BJ (cell line): ENCODE measurements around the gene SSH3. TPM values are rescaled to one million over a fixed set of nuclear protein-coding genes. Genes with fewer than 3 reads are reported as not detected.

Experiments
- CTCF ChIA-PET: fragments of 350-600 bp; formaldehyde crosslinking; extraction: SDS; loops from one replicate; lab custom pipeline; 2021; ENCODE audit warnings: antibody characterized with exemption, inconsistent platforms; lab: Yijun Ruan, JAX
- POLR2A ChIA-PET: fragments of 300-600 bp; sonication (Branson Sonifier 250); formaldehyde crosslinking; extraction: SDS; loops from one replicate; lab custom pipeline; 2021; ENCODE audit warnings: antibody characterized with exemption; lab: Charles Lee
- DNase-seq: peaks from one replicate; pipeline ENCODE4 v3.0.0-alpha.2; 2011; ENCODE audit warnings: low read depth
- H3K27me3 ChIP-seq: 2 replicates; pipeline ENCODE4 v1.6.0; 2011; ENCODE audit warnings: low read length; ENCODE audit not compliant: control insufficient read depth, insufficient read depth
- H3K36me3 ChIP-seq: 2 replicates; pipeline ENCODE4 v1.5.1; 2011; ENCODE audit warnings: low read length; ENCODE audit not compliant: control insufficient read depth, insufficient read depth
- H3K4me3 ChIP-seq: 2 replicates; pipeline ENCODE4 v1.5.1; 2011; ENCODE audit warnings: low read depth, mild to moderate bottlenecking, control low read depth, low read length
- CTCF ChIP-seq: IDR thresholded peaks from 2 replicates; pipeline ENCODE4 v1.5.1; 2011; ENCODE audit warnings: low read depth, mild to moderate bottlenecking, control low read depth, inconsistent platforms, low read length, moderate library complexity; ENCODE audit not compliant: insufficient read depth
- polyA plus RNA-seq: library from polyadenylated mRNA; depleted of rRNA; stranded (reverse); fragments of >200 nt; gene quantifications from 2 replicates; pipeline ENCODE4 v1.2.3, GENCODE V29; 2011

The SSH3 gene
- polyA plus RNA-seq, 1 experiment, result 22.1 TPM

- ChIA-PET POLR2A (no interaction called here), CTCF (interaction anchor here (2.0 to 20.3 kb wide), 4 partner anchors 9 to 43 kb away, joined by 5 to 892 read pairs (median 20); partner anchors contain the start of genes CLCF1 and RAD9A)
- H3K4me3 ChIP-seq, result no peak overlapping the region
- H3K36me3 ChIP-seq, result no peaks in the 10 kb centered on the region
- H3K27me3 ChIP-seq, result no peaks in the 10 kb centered on the region
- TF ChIP-seq CTCF, result no peak
- no peak for DNase-seq
These were observed 51.9 kb downstream of the SSH3 start for GRCh38 chr11:67355023-67355793.

DNA sequence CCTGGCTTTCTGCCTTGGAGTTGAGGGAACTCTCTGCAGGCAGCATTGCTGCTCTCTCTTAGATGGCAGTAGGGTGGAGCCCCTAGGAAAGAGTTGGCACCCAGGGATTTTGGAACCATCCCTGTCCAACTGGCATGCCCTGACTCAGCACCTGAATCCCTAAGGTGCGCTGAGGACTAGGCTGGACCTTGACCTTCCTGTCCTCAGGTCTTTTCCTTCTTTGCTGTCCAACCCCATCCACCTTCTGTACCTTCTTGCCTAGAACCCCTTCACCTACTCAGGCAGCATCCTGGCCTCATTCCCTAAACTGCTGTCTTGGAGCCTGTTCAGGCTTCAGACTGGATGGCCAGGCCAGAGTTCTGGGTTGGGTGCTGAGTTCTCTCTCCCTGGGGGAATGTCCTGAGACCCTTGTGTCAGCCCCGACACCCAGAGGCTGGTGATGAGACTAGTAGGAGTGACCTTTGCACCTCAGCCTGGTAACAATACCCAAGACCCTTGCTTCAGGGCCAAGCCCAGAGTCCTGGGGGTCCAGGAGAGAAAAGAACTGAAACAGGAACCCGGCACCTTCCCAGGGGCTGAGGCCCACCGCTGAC is 52.6 kb downstream of the SSH3 start:
- Histone ChIP-seq H3K27me3 (no peaks in the 10 kb centered on the region), H3K36me3 (no peaks in the 10 kb centered on the region), H3K4me3 (no peak overlapping the region)
- no peak for DNase-seq
- ChIA-PET POLR2A (no interaction called here), CTCF (interaction anchor here (0.8 to 20.3 kb wide), 7 partner anchors 9 to 46 kb away, joined by 3 to 892 read pairs (median 12); partner anchors contain the start of genes CLCF1, PPP1CA and RAD9A)
- no peak for TF ChIP-seq CTCF

DNA sequence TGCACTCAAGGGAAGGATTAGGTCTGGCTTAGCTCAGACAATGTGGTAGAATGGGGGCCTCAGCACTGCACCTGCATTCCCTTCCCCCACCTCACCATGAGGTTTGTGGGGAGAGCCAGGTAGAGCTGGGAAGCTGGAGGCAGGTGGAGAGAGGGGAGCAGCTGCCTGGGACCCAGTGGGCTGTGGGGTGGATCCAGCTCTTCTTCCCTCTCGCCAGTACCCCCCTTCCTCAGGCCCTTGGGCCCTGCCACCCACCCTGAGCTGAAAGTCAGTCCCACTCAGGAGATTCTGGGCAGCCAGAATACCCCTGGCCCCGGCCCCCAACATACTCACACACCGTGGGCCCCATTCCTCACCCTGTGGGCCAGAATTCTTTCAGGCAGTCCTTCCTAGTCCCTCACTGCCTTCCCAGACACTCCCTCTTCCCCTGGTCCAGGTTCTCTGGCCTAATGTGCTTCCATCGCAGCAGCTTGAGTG is 53.1 kb downstream of the SSH3 start:
- DNase-seq, result no peak
- H3K27me3 ChIP-seq, result no peaks in the 10 kb centered on the region
- no peak for TF ChIP-seq CTCF
- H3K36me3 ChIP-seq, result no peaks in the 10 kb centered on the region
- CTCF ChIA-PET, result interaction anchor here (0.8 to 20.3 kb wide), 7 partner anchors 10 to 145 kb away, joined by 3 to 892 read pairs (median 5); partner anchors contain the start of genes CLCF1, PPP1CA and RAD9A
- POLR2A ChIA-PET, result no interaction called here
- H3K4me3 ChIP-seq, result no peak overlapping the region

GRCh38 chr11:67356864-67357561 is 53.7 kb downstream of the SSH3 start:
- H3K4me3 ChIP-seq, result no peak overlapping the region
- no peak for DNase-seq
- H3K27me3 ChIP-seq, result no peaks in the 10 kb centered on the region
- H3K36me3 ChIP-seq, result no peaks in the 10 kb centered on the region
- peak; percentile 95 for TF ChIP-seq CTCF
- ChIA-PET CTCF (interaction anchor here (0.7 to 20.3 kb wide), 8 partner anchors 9 to 144 kb away, joined by 3 to 892 read pairs (median 4); partner anchors contain the start of genes CLCF1, PPP1CA and RAD9A), POLR2A (interaction anchor here (0.6 to 1.0 kb wide), 2 partner anchors 12 to 40 kb away, joined by 3 read pairs; no protein-coding TSS in a partner anchor)
